H1 (cell line): ENCODE results near the gene UBR3. TPM values are rescaled to one million over a fixed set of nuclear protein-coding genes. Genes with fewer than 3 reads are reported as not detected.

Source experiments
- CTCF ChIA-PET: fragments of 300-600 bp; sonication (Branson Sonifier 250); formaldehyde crosslinking; loops from one replicate; lab custom pipeline; 2021; ENCODE audit not compliant: partially characterized antibody; lab: Charles Lee
- POLR2A ChIA-PET: fragments of 300-600 bp; sonication (Branson Sonifier 250); formaldehyde crosslinking; loops from one replicate; lab custom pipeline; 2021; ENCODE audit warnings: inconsistent platforms; ENCODE audit not compliant: partially characterized antibody; lab: Charles Lee
- DNase-seq, 2 experiments: peaks; one replicate each; pipeline versions ENCODE4 v3.0.0 to v3.0.0-alpha.2; 2010 to 2022; ENCODE audit warnings: low spot score in 2 of 2, low read depth in 1 of 2, mixed read lengths in 1 of 2
- FAIRE-seq: peaks from 2 replicates; lab custom pipeline; 2011; peaks lifted over from hg19 to GRCh38; lab: Jason Lieb, UNC
- H2AFZ ChIP-seq: 2 replicates; pipeline ENCODE4 v1.8.1; 2012; ENCODE audit warnings: low read length, inconsistent platforms
- H2AK5ac ChIP-seq: 2 replicates; pipeline ENCODE4 v1.6.1; 2013; ENCODE audit warnings: low read depth, low read length
- H2BK120ac ChIP-seq: replicated peaks from 2 replicates; pipeline ENCODE3; 2013; ENCODE audit warnings: low read depth, low read length, inconsistent platforms
- H2BK12ac ChIP-seq: 2 replicates; pipeline ENCODE4 v1.6.1; 2013; ENCODE audit warnings: low read depth, low read length
- H2BK15ac ChIP-seq: 2 replicates; pipeline ENCODE4 v1.6.1; 2013; ENCODE audit warnings: low read length
- H2BK20ac ChIP-seq: 2 replicates; pipeline ENCODE4 v1.6.1; 2013; ENCODE audit warnings: low read length
- H2BK5ac ChIP-seq: 2 replicates; pipeline ENCODE4 v1.6.1; 2013; ENCODE audit warnings: low read depth, low read length
- H3K14ac ChIP-seq: 2 replicates; pipeline ENCODE4 v1.6.1; 2013; ENCODE audit warnings: inconsistent platforms; ENCODE audit not compliant: insufficient read length
- H3K18ac ChIP-seq: 2 replicates; pipeline ENCODE4 v1.6.1; 2013; ENCODE audit warnings: low read length; ENCODE audit errors: extremely low read depth
- H3K23ac ChIP-seq: 2 replicates; pipeline ENCODE4 v1.6.1; 2013; ENCODE audit warnings: inconsistent platforms; ENCODE audit not compliant: insufficient read length
- H3K23me2 ChIP-seq: 2 replicates; pipeline ENCODE4 v1.6.1; 2013; ENCODE audit warnings: low read depth, low read length
- H3K27ac ChIP-seq: 2 replicates; pipeline ENCODE4 v1.6.1; 2011; ENCODE audit warnings: low read depth, low read length, inconsistent platforms
- H3K27me3 ChIP-seq, 4 experiments: replicated peaks in 1 of 4; 1 replicate in 1 of 4; 2 replicates in 3 of 4; pipeline versions ENCODE4 v1.6.1 to v1.8.1; 2011 to 2013; ENCODE audit warnings: low read length in 3 of 4, mild to moderate bottlenecking in 3 of 4, inconsistent platforms in 2 of 4, mixed read lengths in 2 of 4, moderate library complexity in 1 of 4; ENCODE audit not compliant: control insufficient read depth in 3 of 4, insufficient read depth in 3 of 4; ENCODE audit errors: extremely low read depth in 1 of 4
- H3K36me3 ChIP-seq, 4 experiments: 2 replicates each; pipeline versions ENCODE4 v1.6.1 to v1.8.1; 2011 to 2013; ENCODE audit warnings: mild to moderate bottlenecking in 4 of 4, low read length in 3 of 4, moderate library complexity in 2 of 4, control low read depth in 1 of 4, inconsistent platforms in 1 of 4; ENCODE audit not compliant: insufficient read depth in 4 of 4, control insufficient read depth in 2 of 4
- H3K4ac ChIP-seq: replicated peaks from 2 replicates; pipeline ENCODE3; 2013; ENCODE audit warnings: low read length, low read depth, mixed read lengths, inconsistent platforms; ENCODE audit not compliant: insufficient read length
- H3K4me1 ChIP-seq, 4 experiments: replicated peaks in 1 of 4; 1 replicate in 1 of 4; 2 replicates in 3 of 4; pipeline versions ENCODE4 v1.6.1 to v1.8.1; 2011 to 2013; ENCODE audit warnings: low read length in 3 of 4, inconsistent platforms in 2 of 4, mixed read lengths in 1 of 4; ENCODE audit not compliant: insufficient read depth in 4 of 4, control insufficient read depth in 3 of 4
- H3K4me2 ChIP-seq, 2 experiments: 2 replicates each; pipeline versions ENCODE4 v1.6.1 to v1.8.1; 2011 to 2013; ENCODE audit warnings: low read depth in 2 of 2, low read length in 2 of 2, control low read depth in 1 of 2, inconsistent platforms in 1 of 2, mild to moderate bottlenecking in 1 of 2; ENCODE audit not compliant: insufficient read depth in 1 of 2
- H3K4me3 ChIP-seq, 4 experiments: fragments of 200-600, 300-600 bp in 1 of 4; sonication (generic), shearing (Covaris generic), sonication (Bioruptor Twin) in 1 of 4; 2 replicates each; pipeline versions ENCODE4 v1.5.1 to v1.8.1; 2011 to 2016; ENCODE audit warnings: low read length in 4 of 4, low read depth in 3 of 4, control low read depth in 2 of 4, inconsistent platforms in 2 of 4, mild to moderate bottlenecking in 2 of 4, mixed read lengths in 1 of 4, moderate library complexity in 1 of 4; ENCODE audit not compliant: insufficient read depth in 2 of 4; ENCODE audit errors: extremely low read depth in 1 of 4
- H3K56ac ChIP-seq: replicated peaks from 2 replicates; pipeline ENCODE3; 2013; ENCODE audit warnings: low read depth, mild to moderate bottlenecking, mixed read lengths, low read length, inconsistent platforms; ENCODE audit not compliant: insufficient read length
- H3K79me1 ChIP-seq: 2 replicates; pipeline ENCODE4 v1.6.1; 2013; ENCODE audit warnings: low read depth, low read length, control low read depth
- H3K79me2 ChIP-seq, 2 experiments: 2 replicates each; pipeline versions ENCODE4 v1.6.1 to v1.8.1; 2012 to 2013; ENCODE audit warnings: low read length in 2 of 2, mild to moderate bottlenecking in 2 of 2, inconsistent platforms in 1 of 2; ENCODE audit not compliant: insufficient read depth in 2 of 2, control insufficient read depth in 1 of 2
- H3K9ac ChIP-seq, 4 experiments: replicated peaks in 1 of 4; 1 replicate in 1 of 4; 2 replicates in 3 of 4; pipeline versions ENCODE4 v1.6.1 to v1.8.1; 2011 to 2013; ENCODE audit warnings: low read depth in 3 of 4, low read length in 3 of 4, control low read depth in 2 of 4, mild to moderate bottlenecking in 2 of 4, moderate library complexity in 2 of 4, inconsistent platforms in 1 of 4; ENCODE audit errors: extremely low read depth in 1 of 4
- H3K9me3 ChIP-seq, 2 experiments: 2 replicates each; pipeline versions ENCODE4 v1.6.1 to v1.8.1; 2012 to 2013; ENCODE audit warnings: mild to moderate bottlenecking in 2 of 2, moderate library complexity in 2 of 2, control low read depth in 1 of 2, inconsistent platforms in 1 of 2, low read depth in 1 of 2, low read length in 1 of 2, mixed read lengths in 1 of 2; ENCODE audit not compliant: insufficient read depth in 2 of 2
- H4K20me1 ChIP-seq, 2 experiments: replicated peaks in 1 of 2; 2 replicates each; pipeline versions ENCODE3 to v1.8.1; 2011 to 2013; ENCODE audit warnings: inconsistent platforms in 2 of 2, low read length in 2 of 2, mild to moderate bottlenecking in 1 of 2; ENCODE audit not compliant: insufficient read depth in 2 of 2, control insufficient read depth in 1 of 2
- H4K5ac ChIP-seq: 2 replicates; pipeline ENCODE4 v1.6.1; 2013; ENCODE audit warnings: low read length, low read depth, mixed read lengths, inconsistent platforms; ENCODE audit not compliant: insufficient read length
- H4K8ac ChIP-seq: 2 replicates; pipeline ENCODE4 v1.8.0; 2013; ENCODE audit warnings: mild to moderate bottlenecking, moderate library complexity, low read length, inconsistent platforms; ENCODE audit not compliant: insufficient read depth; ENCODE audit errors: extremely low read depth
- H4K91ac ChIP-seq: replicated peaks from 2 replicates; pipeline ENCODE3; 2013; ENCODE audit warnings: low read length, mixed read lengths, inconsistent platforms; ENCODE audit not compliant: insufficient read length
- BRCA1 ChIP-seq: IDR thresholded peaks from 2 replicates; pipeline ENCODE4 v1.6.1; 2012; ENCODE audit warnings: low read depth, low read length, improper control_type of control experiment
- CEBPB ChIP-seq: IDR thresholded peaks from 2 replicates; pipeline ENCODE4 v1.6.1; 2012; ENCODE audit warnings: low read depth, low read length
- NRF1 ChIP-seq: IDR thresholded peaks from 2 replicates; pipeline ENCODE4 v1.6.1; 2011; ENCODE audit warnings: mild to moderate bottlenecking, low read depth, low read length, improper control_type of control experiment
- RBBP5 ChIP-seq: IDR thresholded peaks from 2 replicates; pipeline ENCODE4 v1.7.1; 2012; ENCODE audit warnings: low read depth, mild to moderate bottlenecking, inconsistent platforms, low read length, moderate library complexity, borderline replicate concordance
- TAF1 ChIP-seq: IDR thresholded peaks from 2 replicates; pipeline ENCODE4 v1.6.1; 2011; ENCODE audit warnings: mild to moderate bottlenecking, low read depth, low read length
- WGBS, 2 experiments: shearing (Covaris generic) in 1 of 2; methylation state at CpG; one replicate each; pipeline versions ENCODE4 v1.1.6 to v1.1.7; 2013 to 2015; ENCODE audit warnings: low lambda C conversion rate in 2 of 2, mixed read lengths in 2 of 2, inconsistent platforms in 1 of 2, low coverage in 1 of 2, missing lambda C conversion rate in 1 of 2; ENCODE audit not compliant: insufficient replicate concordance in 2 of 2, insufficient coverage in 1 of 2, insufficient read length in 1 of 2; ENCODE audit errors: extremely low coverage in 1 of 2, missing lambda C conversion rate in 1 of 2; 5-methylcytosine and 5-hydroxymethylcytosine counted together
- polyA plus RNA-seq, 7 experiments: library from polyadenylated mRNA; depleted of rRNA in 3 of 7; stranded (reverse) in 5 of 7; unstranded in 2 of 7; fragments of >200 nt in 5 of 7; fragments of 200-250 nt in 2 of 7; gene quantifications; 1 replicate in 5 of 7; 2 replicates in 1 of 7; 4 replicates in 1 of 7; pipeline versions ENCODE4 v1.2.1 to v1.2.3, GENCODE V29; 2011 to 2013; ENCODE audit warnings: missing spikeins in 2 of 7, mixed read lengths in 2 of 7
- total RNA-seq: library from RNA; stranded (reverse); fragmentation: NEBNext Ultra II Directional; extraction: Animal tissue kit (Norgen Biotek cat#: 25700); gene quantifications from 2 replicates; pipeline ENCODE4 v1.2.1, GENCODE V29; 2021

Gene UBR3
- total and polyA plus RNA-seq, 2 of the 8 experiments (the other 6 are each of a cell fraction or from before 2014, with no cell fraction given) = 3.7 to 17.7 TPM

DNA sequence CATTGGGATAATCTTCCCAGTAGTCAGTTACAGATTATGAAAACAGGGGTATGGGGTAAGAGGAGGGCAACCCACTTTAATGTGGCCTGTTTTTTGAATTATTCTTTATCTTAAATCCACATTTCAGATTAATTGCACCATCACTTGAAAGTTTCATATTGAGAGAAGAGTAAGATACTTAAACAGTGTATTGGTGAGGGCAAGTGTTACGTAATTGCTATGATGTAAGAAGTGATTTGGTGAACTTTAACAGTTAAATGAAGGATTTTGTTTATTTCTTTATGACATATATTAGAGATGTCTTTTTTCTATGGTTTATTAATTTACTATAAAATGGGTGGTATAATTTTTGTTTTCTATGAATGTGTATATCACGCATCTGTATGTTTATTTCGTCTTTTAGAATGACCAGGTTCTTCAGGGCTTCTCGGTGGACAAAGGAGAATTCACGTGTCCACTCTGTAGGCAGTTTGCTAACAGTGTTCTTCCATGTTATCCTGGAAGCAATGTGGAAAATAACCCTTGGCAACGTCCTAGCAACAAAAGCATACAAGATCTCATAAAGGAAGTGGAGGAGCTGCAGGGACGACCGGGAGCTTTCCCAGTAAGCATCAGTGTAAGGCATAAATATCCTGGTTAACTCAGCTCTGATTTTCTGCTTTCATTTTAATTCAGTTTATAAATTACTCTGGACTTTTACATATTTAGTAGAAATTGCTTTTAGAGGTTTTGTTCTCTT lies 179.5 kb downstream of the UBR3 start:
- H4K20me1 ChIP-seq = no peaks in the 10 kb centered on the region
- H3K27ac ChIP-seq = no peak overlapping the region
- no peaks in the 10 kb centered on the region for H3K23me2 ChIP-seq
- no peak overlapping the region for H3K56ac ChIP-seq
- H3K23ac ChIP-seq = no peak overlapping the region
- no peak overlapping the region for H2BK12ac ChIP-seq
- WGBS, 2 experiments = 97% methylated on average over 8 of the region's 8 CpGs; no CpG with 5 or more reads in 1 of the 2 experiments
- no peaks in the 10 kb centered on the region for H3K27me3 ChIP-seq
- FAIRE-seq = no peak
- H2BK15ac ChIP-seq = no peak overlapping the region
- no peaks in the 10 kb centered on the region; a peak in 2 of 7 replicates for H3K4me1 ChIP-seq
- no peak overlapping the region for H3K18ac ChIP-seq
- no peak overlapping the region for H2BK5ac ChIP-seq
- no peaks in the 10 kb centered on the region for H3K79me2 ChIP-seq
- TF ChIP-seq BRCA1 = no peak
- TF ChIP-seq NRF1 = no peak
- peak; percentile 47; the same call in 1 of the 2 replicates for TF ChIP-seq CEBPB
- TF ChIP-seq RBBP5 = no peak
- no peak for TF ChIP-seq TAF1
- H2AK5ac ChIP-seq = no peak overlapping the region
- H3K14ac ChIP-seq = no peak overlapping the region
- H3K4me3 ChIP-seq = no peak overlapping the region
- POLR2A ChIA-PET = interaction anchor here (1.5 kb wide), 1 partner anchor 12 kb away, joined by 3 read pairs; no protein-coding TSS in a partner anchor
- no peak overlapping the region for H3K4ac ChIP-seq
- H3K9me3 ChIP-seq = no peaks in the 10 kb centered on the region
- CTCF ChIA-PET = interaction anchor here (0.5 to 1.7 kb wide), 14 partner anchors 15 to 527 kb away, joined by 3 to 6 read pairs (median 3); no protein-coding TSS in a partner anchor
- no peaks in the 10 kb centered on the region for H3K79me1 ChIP-seq
- H3K36me3 ChIP-seq = no peaks in the 10 kb centered on the region
- H2BK20ac ChIP-seq = no peak overlapping the region
- no peak overlapping the region for H3K4me2 ChIP-seq
- H3K9ac ChIP-seq = no peak overlapping the region
- no peak overlapping the region for H2BK120ac ChIP-seq
- H4K8ac ChIP-seq = no peak overlapping the region
- H4K91ac ChIP-seq = no peak overlapping the region
- DNase-seq = no peak
- no peak overlapping the region for H4K5ac ChIP-seq
- H2AFZ ChIP-seq = no peak overlapping the region
